Calu3 (cell line): ENCODE results near the gene TPMT. TPM values are rescaled to one million over a fixed set of nuclear protein-coding genes. Genes with fewer than 3 reads are reported as not detected.

ENCODE experiments used
- BruUV-seq: library from RNA; stranded (reverse); fragments of 400-500 nt; replicated peaks from 2 replicates; lab custom pipeline; 2021; lab: Mats Ljungman, UMichigan
- CTCF ChIA-PET: fragments of 300-600 bp; sonication (Branson Sonifier 250); formaldehyde crosslinking; loops from one replicate; lab custom pipeline; 2022; ENCODE audit warnings: antibody characterized with exemption; lab: Charles Lee
- DNase-seq: peaks from one replicate; pipeline ENCODE4 v3.0.0; 2022
- H3K27ac Mint-ChIP-seq: one replicate; pipeline ENCODE4 v1.8.0; 2022; ENCODE audit warnings: mixed read lengths; ENCODE audit not compliant: unreplicated experiment
- H3K27me3 Mint-ChIP-seq: one replicate; pipeline ENCODE4 v1.8.0; 2022; ENCODE audit warnings: mixed read lengths; ENCODE audit not compliant: unreplicated experiment
- H3K36me3 Mint-ChIP-seq: one replicate; pipeline ENCODE4 v1.8.0; 2022; ENCODE audit warnings: mild to moderate bottlenecking, moderate library complexity, mixed read lengths; ENCODE audit not compliant: insufficient read depth, unreplicated experiment
- H3K4me1 Mint-ChIP-seq: one replicate; pipeline ENCODE4 v1.8.0; 2022; ENCODE audit warnings: mild to moderate bottlenecking, low read depth, mixed read lengths; ENCODE audit not compliant: unreplicated experiment
- H3K4me3 Mint-ChIP-seq: one replicate; pipeline ENCODE4 v1.8.0; 2022; ENCODE audit warnings: mild to moderate bottlenecking, low read depth, moderate library complexity, mixed read lengths; ENCODE audit not compliant: unreplicated experiment
- H3K9me3 Mint-ChIP-seq: one replicate; pipeline ENCODE4 v1.8.0; 2022; ENCODE audit warnings: low read depth, mixed read lengths; ENCODE audit not compliant: unreplicated experiment
- CTCF ChIP-seq: fragments of 200-600 bp; IDR thresholded peaks from one replicate; pipeline ENCODE4 v1.8.0; 2022; ENCODE audit warnings: antibody characterized with exemption; ENCODE audit not compliant: unreplicated experiment
- intact Hi-C: fragments of 100-400 bp; cut with micrococcal nuclease; formaldehyde crosslinking; loops from one replicate; pipeline ENCODE4 v1.10.0; 2022; ENCODE audit not compliant: unreplicated experiment
- total RNA-seq: library from RNA; stranded (reverse); gene quantifications from 2 replicates; pipeline ENCODE4 v1.2.3, GENCODE V29; 2022

TPMT gene
- total RNA-seq, 1 experiment from 2014 or later: 7.6 TPM

GRCh38 chr6:18101873-18102272 is 53.0 kb downstream of the TPMT start:
- DNase-seq: no peak
- H3K36me3 Mint-ChIP-seq: no peaks in the 10 kb centered on the region
- no peaks in the 10 kb centered on the region for H3K9me3 Mint-ChIP-seq
- no peak overlapping the region for H3K4me3 Mint-ChIP-seq
- TF ChIP-seq CTCF: no peak
- H3K27me3 Mint-ChIP-seq: no peaks in the 10 kb centered on the region
- BruUV-seq: no TSS peak
- CTCF ChIA-PET: no interaction called here
- intact Hi-C loops: no loop called here
- no peak overlapping the region for H3K27ac Mint-ChIP-seq
- H3K4me1 Mint-ChIP-seq: no peaks in the 10 kb centered on the region

- CTCF ChIA-PET: no interaction called here
- DNase-seq: no peak
- H3K27ac Mint-ChIP-seq: no peak overlapping the region
Measured at GRCh38 chr6:18101271-18101670, 53.6 kb downstream of the TPMT start.

GRCh38 chr6:18100296-18100695 is 54.6 kb downstream of the TPMT start:
- DNase-seq: no peak
- Mint-ChIP-seq H3K4me3 (no peak overlapping the region), H3K4me1 (no peaks in the 10 kb centered on the region), H3K27me3 (no peaks in the 10 kb centered on the region), H3K36me3 (no peaks in the 10 kb centered on the region), H3K27ac (no peak overlapping the region), H3K9me3 (no peaks in the 10 kb centered on the region)
- intact Hi-C loops: no loop called here
- no peak for TF ChIP-seq CTCF
- BruUV-seq: no TSS peak
- CTCF ChIA-PET: no interaction called here

More at GRCh38 chr6:18101271-18101670, 53.6 kb downstream of the TPMT start:
- Mint-ChIP-seq H3K27me3 (no peaks in the 10 kb centered on the region), H3K36me3 (no peaks in the 10 kb centered on the region), H3K9me3 (no peaks in the 10 kb centered on the region), H3K4me3 (no peak overlapping the region), H3K4me1 (no peaks in the 10 kb centered on the region)
- TF ChIP-seq CTCF: no peak
- intact Hi-C loops: no loop called here
- BruUV-seq: no TSS peak

- no peak for DNase-seq
- no peaks in the 10 kb centered on the region for H3K36me3 Mint-ChIP-seq
- no peak for TF ChIP-seq CTCF
- CTCF ChIA-PET: no interaction called here
- no peak overlapping the region for H3K4me3 Mint-ChIP-seq
- H3K27ac Mint-ChIP-seq: no peak overlapping the region
- H3K4me1 Mint-ChIP-seq: no peaks in the 10 kb centered on the region
- no peaks in the 10 kb centered on the region for H3K27me3 Mint-ChIP-seq
- no peaks in the 10 kb centered on the region for H3K9me3 Mint-ChIP-seq
- intact Hi-C loops: no loop called here
- no TSS peak for BruUV-seq
Measured at GRCh38 chr6:18099511-18099910, 55.4 kb downstream of the TPMT start.

- Mint-ChIP-seq H3K4me1 (no peaks in the 10 kb centered on the region), H3K27me3 (no peaks in the 10 kb centered on the region), H3K9me3 (no peaks in the 10 kb centered on the region), H3K36me3 (no peaks in the 10 kb centered on the region), H3K4me3 (no peak overlapping the region), H3K27ac (no peak overlapping the region)
- BruUV-seq: no TSS peak
- no peak for DNase-seq
- no peak for TF ChIP-seq CTCF
- intact Hi-C loops: no loop called here
- CTCF ChIA-PET: no interaction called here
Measured at GRCh38 chr6:18096423-18096822, 58.5 kb downstream of the TPMT start.
